A673 (cell line): Measurements from ENCODE around the gene VPS13C.

Source experiments
- CTCF ChIP-seq: fragments of 300-800, 200-600 bp; sonication (generic); conservative IDR thresholded peaks from 2 replicates; pipeline ENCODE4 v1.5.1; 2017; ENCODE audit warnings: low read depth, mild to moderate bottlenecking, antibody characterized with exemption, low read length, moderate library complexity, mixed read lengths
- EZH2 ChIP-seq: fragments of 200-600 bp; sonication (generic); IDR thresholded peaks from 2 replicates; pipeline ENCODE4 v1.6.1; 2017; ENCODE audit warnings: borderline replicate concordance, low read depth, mild to moderate bottlenecking, mixed read lengths, antibody characterized with exemption, low read length; ENCODE audit not compliant: poor library complexity, severe bottlenecking

DNA sequence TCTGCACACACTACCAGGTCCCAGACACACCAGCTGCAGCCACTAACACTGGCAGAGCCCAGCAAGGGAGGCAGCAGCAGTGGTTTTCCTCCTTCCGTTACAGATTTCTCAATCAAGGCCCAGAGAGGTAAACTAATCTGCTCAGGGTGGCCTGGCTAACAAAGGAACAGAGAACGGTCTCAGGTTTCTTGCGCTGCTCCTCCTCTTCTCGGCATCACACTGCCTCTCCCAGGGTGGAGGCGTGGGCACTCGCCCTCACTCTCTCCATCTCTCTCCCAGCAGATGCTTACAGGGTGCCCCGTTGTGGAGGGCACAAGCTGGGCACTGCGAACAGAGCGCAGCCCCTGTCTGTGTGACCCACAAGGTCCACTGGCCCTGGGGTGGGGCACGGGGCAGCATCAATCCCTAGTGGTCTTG, 228.7 kb downstream of the VPS13C start:
- no peak for TF ChIP-seq CTCF
- TF ChIP-seq EZH2: no peak
